Heart left ventricle (tissue), 16 donors: ENCODE data around the gene GDF7. TPM values are rescaled to one million over a fixed set of nuclear protein-coding genes. Genes with fewer than 3 reads are reported as not detected.

Experiments used
- ATAC-seq, 4 donors: fragments of 200-7000 bp; cut with Tn5 transposase; one replicate each; pipeline ENCODE4 v1.9.1; 2020 to 2022; ENCODE audit warnings: moderate library complexity in 4 of 4, mild to moderate bottlenecking in 3 of 4, moderate number of reproducible peaks in 1 of 4
- DNase-seq, 5 donors: peaks; one replicate each; pipeline ENCODE4 v3.0.0-alpha.2; 2020
- H3K27ac ChIP-seq, 12 donors: fragments of 200-600 bp; sonication (generic) in 4 of 12; one replicate each; pipeline versions ENCODE4 v1.5.0 to v1.8.0; 2016 to 2022; ENCODE audit warnings: mild to moderate bottlenecking in 2 of 12
- H3K27me3 ChIP-seq, 9 donors: fragments of 200-600 bp; sonication (generic) in 2 of 9; one replicate each; pipeline versions ENCODE4 v1.5.1 to v1.8.0; 2016 to 2022; ENCODE audit warnings: mild to moderate bottlenecking in 3 of 9
- H3K36me3 ChIP-seq, 9 donors: fragments of 200-600 bp; sonication (generic) in 2 of 9; one replicate each; pipeline versions ENCODE4 v1.5.0 to v1.8.0; 2018 to 2022; ENCODE audit warnings: mild to moderate bottlenecking in 2 of 9
- H3K4me1 ChIP-seq, 12 donors: fragments of 200-600 bp; sonication (generic) in 4 of 12; one replicate each; pipeline versions ENCODE4 v1.5.0 to v1.8.0; 2016 to 2022; ENCODE audit warnings: mild to moderate bottlenecking in 3 of 12
- H3K4me3 ChIP-seq, 12 donors: fragments of 200-600 bp; sonication (generic) in 4 of 12; one replicate each; pipeline versions ENCODE4 v1.5.0 to v1.8.0; 2017 to 2022; ENCODE audit warnings: mild to moderate bottlenecking in 9 of 12, moderate library complexity in 4 of 12
- H3K9me3 ChIP-seq, 12 donors: fragments of 200-600 bp; sonication (generic) in 4 of 12; one replicate each; pipeline versions ENCODE4 v1.5.0 to v1.8.0; 2016 to 2022; ENCODE audit warnings: mild to moderate bottlenecking in 1 of 12
- CTCF ChIP-seq, 12 donors: fragments of 200-600 bp; sonication (generic) in 4 of 12; IDR thresholded peaks; one replicate each; pipeline versions ENCODE4 v1.5.0 to v1.8.0; 2018 to 2022; ENCODE audit warnings: antibody characterized with exemption in 12 of 12, mild to moderate bottlenecking in 5 of 12
- POLR2A ChIP-seq, 2 donors: fragments of 450-650 bp; IDR thresholded peaks; one replicate each; pipeline ENCODE4 v1.6.1; 2017; ENCODE audit warnings: antibody characterized with exemption in 2 of 2, mild to moderate bottlenecking in 2 of 2, moderate library complexity in 2 of 2
- WGBS, 4 donors: extraction: QIAGEN DNeasy Blood & Tissue Kit in 2 of 4; methylation state at CpG; one replicate each; pipeline versions ENCODE4 v1.1.5 to v1.1.7; 2013 to 2018; 5-methylcytosine and 5-hydroxymethylcytosine counted together
- intact Hi-C, 10 donors: fragments of 100-400 bp; cut with DNase I; formaldehyde crosslinking; loops; one replicate each; pipeline versions ENCODE4 v1.11.1 to v1.14.2; 2022
- polyA plus RNA-seq, 2 donors: library from polyadenylated mRNA; stranded (reverse); fragments of 200-250 nt; gene quantifications; one replicate each; pipeline ENCODE4 v1.2.3, GENCODE V29; 2013
- total RNA-seq, 9 donors: library from RNA; depleted of rRNA in 2 of 9; stranded (reverse); fragments of >200 nt in 2 of 9; fragmentation: NEBNext Ultra II Directional in 3 of 9; extraction: Animal tissue kit (Norgen Biotek cat#: 25700) in 3 of 9; gene quantifications; one replicate each; pipeline versions ENCODE4 v1.1.0 to v1.2.4, GENCODE V29; 2016 to 2023
- donor health status: ischemic (EF 13 %, LVEDD 7.1; RV severe dilation, severe dysfunction).
- donor health status: healthy with polysubstance abuse.
- donor health status: DM: no; HTN: yes; CAD: no.
- donor health status: DM: no; HTN: no; CAD: no.
- donor health status: ischemic (EF 25% LVEDD 6.9; RV normal size, moderate dysfunction).
- donor health status: ischemic (EF 25% LVEDD 5.7; RV mildly dilated, moderate dysfunction).
- donor health status: healthy.
- donor health status: DM: yes; HTN: yes; CAD: no.
- donor health status: ischemic (EF 35%, LVEDD 5.7; RV mildly dilated, moderate dysfunction).
- donor health status: nonischemic (EF 11% LVEDD 7.7; RV severe dilation, severe dysfunction).
- donor health status: DM: yes; HTN: yes; CAD: no.
- donor health status: PGD.
- donor health status: ischemic (EF 29% LVEDD 5.4; RV normal size, mild dysfunction).
- donor health status: nonischemic (EF 23%, LVEDD 6.1; RV moderate dilation, normal function).

GDF7 gene
- total and polyA plus RNA-seq, 11 donors = 0.14 to 1.6 (median 0.55) TPM

- H3K4me1 ChIP-seq = peaks cover 19 to 96% (median 77%) of the 10 kb centered on the region in 12 donors
- peaks cover 0 to 55% (median 37%) of the 10 kb centered on the region in 9 donors for H3K36me3 ChIP-seq
- ATAC-seq = no peak
- peak in 3 of 5 donors; percentile 16 to 33 (median 25) for DNase-seq
- no peak overlapping the region for H3K4me3 ChIP-seq
- no peaks in the 10 kb centered on the region for H3K9me3 ChIP-seq
- H3K27ac ChIP-seq = peak overlapping the region in 8 of 12 donors; percentile 3 to 99 (median 98)
- H3K27me3 ChIP-seq = no peaks in the 10 kb centered on the region
- 79 to 86% (median 83%) methylated on average over 12 of the region's 12 CpGs for WGBS, 4 donors
- intact Hi-C loops = loop anchor here in 3 of 10 donors (5.0 to 10.0 kb wide), 3 partner anchors 47 to 174 kb away; partner anchors contain the start of gene RHOB (in 1 of the 3)
- TF ChIP-seq POLR2A (IDR thresholded peaks at IDR 0.05) = no peak
- no peak for TF ChIP-seq CTCF (IDR thresholded peaks at IDR 0.05)
Observed at GRCh38 chr2:20621366-20622295, 45.3 kb upstream of the GDF7 start.

DNA sequence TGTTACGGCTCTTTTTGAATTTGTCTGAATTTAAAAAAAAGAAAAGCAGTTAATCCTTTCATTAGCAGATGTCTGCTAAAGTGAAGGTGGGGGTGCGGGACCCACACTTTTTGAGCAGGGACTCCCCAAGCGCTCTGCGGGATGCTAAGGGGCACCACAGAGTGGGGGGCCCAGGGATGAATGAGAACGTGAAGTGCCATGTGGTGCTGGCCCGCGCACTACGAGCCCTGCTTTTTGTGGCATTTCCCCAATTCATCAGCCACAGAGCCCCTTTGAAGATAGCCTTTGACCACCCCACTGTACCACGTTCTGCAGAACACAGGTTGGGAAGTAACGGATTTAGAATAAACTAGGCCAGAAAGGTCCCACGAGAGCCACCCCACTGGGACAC lies 44.7 kb upstream of the GDF7 start:
- no peak for TF ChIP-seq CTCF (IDR thresholded peaks at IDR 0.05)
- TF ChIP-seq POLR2A (IDR thresholded peaks at IDR 0.05) = no peak
- Histone ChIP-seq H3K9me3 (no peaks in the 10 kb centered on the region), H3K4me3 (no peak overlapping the region), H3K4me1 (peaks cover 14 to 96% (median 76%) of the 10 kb centered on the region in 12 donors), H3K36me3 (peaks cover 0 to 59% (median 37%) of the 10 kb centered on the region in 9 donors), H3K27ac (peak overlapping the region in 10 of 12 donors; percentile 39 to 99 (median 88)), H3K27me3 (no peaks in the 10 kb centered on the region)
- no peak for ATAC-seq
- intact Hi-C loops = loop anchor here in 3 of 10 donors (5.0 to 10.0 kb wide), 3 partner anchors 47 to 175 kb away; partner anchors contain the start of gene RHOB (in 1 of the 3)
- peak in 3 of 5 donors; percentile 10 to 42 (median 13) for DNase-seq
- WGBS, 4 donors = 84 to 93% (median 91%) methylated on average over 11 of the region's 11 CpGs

DNA sequence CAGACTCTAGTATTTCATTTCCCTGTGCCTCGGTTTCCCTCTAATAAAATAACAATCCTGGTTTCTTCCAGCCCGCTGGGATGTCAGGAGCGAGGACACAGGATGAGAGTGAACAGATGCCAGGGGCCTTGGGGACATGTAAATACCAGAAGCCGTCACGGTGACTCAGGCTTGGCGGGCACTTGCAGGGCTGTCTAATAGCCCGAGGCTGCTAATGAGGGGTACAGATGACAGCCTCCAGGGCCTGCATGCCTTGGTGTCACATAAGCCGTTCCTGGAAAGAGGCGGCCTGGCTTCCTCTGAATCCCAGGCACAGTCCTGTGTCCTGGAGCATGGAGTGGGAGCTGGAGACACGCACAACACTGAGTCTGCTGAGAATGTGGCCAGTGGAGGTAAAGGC lies 44.2 kb upstream of the GDF7 start:
- no peaks in the 10 kb centered on the region for H3K9me3 ChIP-seq
- H3K36me3 ChIP-seq = peaks cover 0 to 59% (median 37%) of the 10 kb centered on the region in 9 donors
- no peak for TF ChIP-seq POLR2A (IDR thresholded peaks at IDR 0.05)
- TF ChIP-seq CTCF (IDR thresholded peaks at IDR 0.05) = no peak
- ATAC-seq (peak; percentile 56 to 68 (median 60)), DNase-seq (peak; percentile 82 to 95 (median 84))
- peaks cover 11 to 96% (median 73%) of the 10 kb centered on the region in 12 donors for H3K4me1 ChIP-seq
- 39 to 49% (median 41%) methylated on average over 10 of the region's 10 CpGs for WGBS, 4 donors
- intact Hi-C loops = loop anchor here in 3 of 10 donors (5.0 to 10.0 kb wide), 3 partner anchors 48 to 175 kb away; partner anchors contain the start of gene RHOB (in 1 of the 3)
- no peaks in the 10 kb centered on the region for H3K27me3 ChIP-seq
- H3K27ac ChIP-seq = peak overlapping the region in 11 of 12 donors; percentile 20 to 99 (median 87)
- H3K4me3 ChIP-seq = no peak overlapping the region

DNA sequence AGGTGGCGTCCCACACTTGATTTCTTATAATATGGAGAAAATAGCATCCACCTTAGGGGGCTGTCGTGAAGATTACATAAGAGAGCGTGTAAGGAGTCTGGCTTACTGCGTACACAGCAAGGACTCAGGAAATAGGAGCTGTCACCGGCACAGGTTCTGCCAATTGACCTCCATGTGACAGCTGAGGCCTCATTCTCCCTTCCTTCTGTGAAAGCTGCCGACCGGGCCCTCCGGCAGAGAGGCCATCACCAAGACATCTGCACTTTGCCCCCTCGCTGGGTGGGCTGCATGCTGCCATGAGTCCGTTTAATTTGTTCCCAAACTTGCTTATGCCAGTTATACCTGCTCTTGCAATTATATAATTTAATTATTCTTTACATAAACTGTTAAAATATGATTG lies 43.7 kb upstream of the GDF7 start:
- intact Hi-C loops = loop anchor here in 3 of 10 donors (5.0 to 10.0 kb wide), 3 partner anchors 48 to 176 kb away; partner anchors contain the start of gene RHOB (in 1 of the 3)
- no peak for TF ChIP-seq CTCF (IDR thresholded peaks at IDR 0.05)
- no peak for TF ChIP-seq POLR2A (IDR thresholded peaks at IDR 0.05)
- Histone ChIP-seq H3K4me3 (no peak overlapping the region), H3K27ac (peak overlapping the region in 11 of 12 donors; percentile 20 to 99 (median 87)), H3K9me3 (no peaks in the 10 kb centered on the region), H3K36me3 (peaks cover 0 to 59% (median 37%) of the 10 kb centered on the region in 9 donors), H3K4me1 (peaks cover 9 to 93% (median 70%) of the 10 kb centered on the region in 12 donors), H3K27me3 (no peaks in the 10 kb centered on the region)
- DNase-seq = peak in 3 of 5 donors; percentile 23 to 28 (median 27)
- WGBS, 4 donors = 48 to 54% (median 50%) methylated on average over 10 of the region's 10 CpGs
- no peak for ATAC-seq
